Parathyroid adenoma (tissue), 2 donors: ENCODE results near the gene SOCS2.
A peak's percentile ranks its signal among the peaks of the same experiment; 100 is the strongest.

Experiments
- H2AFZ ChIP-seq: fragments of 300-600 bp; sonication (generic); one replicate; pipeline ENCODE4 v1.7.0; 2017; ENCODE audit warnings: antibody characterized with exemption, mild to moderate bottlenecking
- H3K27ac ChIP-seq: fragments of 300-600 bp; sonication (generic); one replicate; pipeline ENCODE4 v1.7.0; 2017
- H3K27me3 ChIP-seq: fragments of 300-600 bp; sonication (generic); one replicate; pipeline ENCODE4 v1.7.0; 2017; ENCODE audit warnings: low read length; ENCODE audit not compliant: control insufficient read depth, insufficient read depth
- H3K36me3 ChIP-seq: fragments of 300-600 bp; sonication (generic); one replicate; pipeline ENCODE4 v1.7.0; 2017; ENCODE audit warnings: low read length; ENCODE audit not compliant: control insufficient read depth, insufficient read depth
- H3K4me1 ChIP-seq: fragments of 300-600 bp; sonication (generic); one replicate; pipeline ENCODE4 v1.7.0; 2017; ENCODE audit warnings: control low read depth
- H3K4me2 ChIP-seq: fragments of 300-600 bp; sonication (generic); one replicate; pipeline ENCODE4 v1.7.0; 2017; ENCODE audit warnings: low read length
- H3K4me3 ChIP-seq: fragments of 300-600 bp; sonication (generic); one replicate; pipeline ENCODE4 v1.7.0; 2017; ENCODE audit warnings: low read depth, low read length
- H3K79me2 ChIP-seq: fragments of 300-600 bp; sonication (generic); one replicate; pipeline ENCODE4 v1.7.0; 2017; ENCODE audit warnings: control low read depth
- H3K9ac ChIP-seq: fragments of 300-600 bp; sonication (generic); one replicate; pipeline ENCODE4 v1.7.0; 2017; ENCODE audit warnings: mild to moderate bottlenecking
- H3K9me3 ChIP-seq: fragments of 300-600 bp; sonication (generic); one replicate; pipeline ENCODE4 v1.7.0; 2017; ENCODE audit warnings: low read length; ENCODE audit not compliant: control insufficient read depth
- CTCF ChIP-seq: fragments of 300-600 bp; sonication (generic); IDR thresholded peaks from one replicate; pipeline ENCODE4 v1.7.0; 2017; ENCODE audit warnings: antibody characterized with exemption, mild to moderate bottlenecking
- donor health status: primary hyperparathyroidism.

SOCS2 gene

DNA sequence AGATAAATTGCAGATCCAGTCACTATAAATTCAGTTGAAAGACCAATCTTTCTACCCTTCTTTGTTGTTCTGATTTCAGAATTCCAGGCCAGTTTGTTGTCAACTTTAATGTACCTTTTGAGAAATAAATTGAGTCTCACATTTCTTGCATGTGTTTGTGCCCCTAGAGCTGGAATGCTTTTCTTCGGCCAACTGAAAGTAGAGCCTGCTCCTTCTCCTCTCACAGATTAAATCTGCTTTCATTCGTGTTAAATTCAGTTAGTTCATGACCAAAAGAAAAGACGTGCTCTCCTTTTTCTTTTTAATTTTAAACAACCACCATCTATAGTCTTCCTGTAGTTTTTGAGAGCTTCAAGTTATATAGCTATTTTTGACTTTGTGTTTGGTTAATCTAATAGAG lies 22.9 kb downstream of the SOCS2 start:
- Histone ChIP-seq H3K9me3 (no peaks in the 10 kb centered on the region), H3K79me2 (peaks cover 17% of the 10 kb centered on the region), H3K4me2 (peak overlapping the region; percentile 61), H3K9ac (peak overlapping the region; percentile 1), H3K36me3 (no peaks in the 10 kb centered on the region), H3K4me1 (peaks cover 26% of the 10 kb centered on the region), H3K27ac (peak overlapping the region; percentile 97), H3K27me3 (no peaks in the 10 kb centered on the region), H2AFZ (peak overlapping the region; percentile 13), H3K4me3 (peak overlapping the region; percentile 38)
- TF ChIP-seq CTCF = no peak

- Histone ChIP-seq H2AFZ (no peak overlapping the region), H3K27ac (peak overlapping the region; percentile 97), H3K4me2 (no peak overlapping the region), H3K9me3 (no peaks in the 10 kb centered on the region), H3K4me3 (no peak overlapping the region), H3K36me3 (no peaks in the 10 kb centered on the region), H3K79me2 (peaks cover 18% of the 10 kb centered on the region), H3K27me3 (no peaks in the 10 kb centered on the region), H3K9ac (no peak overlapping the region), H3K4me1 (peaks cover 21% of the 10 kb centered on the region)
- TF ChIP-seq CTCF = no peak
Measured at GRCh38 chr12:93597608-93598007, 25.1 kb downstream of the SOCS2 start.

GRCh38 chr12:93599192-93599591 lies 26.7 kb downstream of the SOCS2 start:
- Histone ChIP-seq H3K79me2 (peaks cover 19% of the 10 kb centered on the region), H3K4me2 (no peak overlapping the region), H3K27me3 (no peaks in the 10 kb centered on the region), H3K36me3 (no peaks in the 10 kb centered on the region), H2AFZ (no peak overlapping the region), H3K27ac (no peak overlapping the region), H3K4me3 (no peak overlapping the region), H3K4me1 (peaks cover 28% of the 10 kb centered on the region), H3K9me3 (no peaks in the 10 kb centered on the region), H3K9ac (no peak overlapping the region)
- no peak for TF ChIP-seq CTCF

GRCh38 chr12:93601591-93601990 lies 29.1 kb downstream of the SOCS2 start:
- Histone ChIP-seq H3K79me2 (peaks cover 16% of the 10 kb centered on the region), H3K4me3 (no peak overlapping the region), H3K4me1 (peaks cover 19% of the 10 kb centered on the region), H2AFZ (no peak overlapping the region), H3K9ac (no peak overlapping the region), H3K4me2 (no peak overlapping the region), H3K9me3 (no peaks in the 10 kb centered on the region), H3K27ac (no peak overlapping the region), H3K36me3 (no peaks in the 10 kb centered on the region), H3K27me3 (no peaks in the 10 kb centered on the region)
- no peak for TF ChIP-seq CTCF

GRCh38 chr12:93602897-93603668 lies 30.6 kb downstream of the SOCS2 start:
- Histone ChIP-seq H3K4me1 (peaks cover 8% of the 10 kb centered on the region), H3K27me3 (no peaks in the 10 kb centered on the region), H3K79me2 (peaks cover 12% of the 10 kb centered on the region), H3K4me3 (no peak overlapping the region), H3K4me2 (no peak overlapping the region), H3K9ac (no peak overlapping the region), H3K9me3 (no peaks in the 10 kb centered on the region), H2AFZ (peak overlapping the region; percentile 43), H3K27ac (peak overlapping the region; percentile 26), H3K36me3 (no peaks in the 10 kb centered on the region)
- TF ChIP-seq CTCF = no peak
